ENCODE results near the gene TNNI2. TPM values are rescaled to one million over a fixed set of nuclear protein-coding genes. Genes with fewer than 3 reads are reported as not detected.
A peak's percentile ranks its signal among the peaks of the same experiment; 100 is the strongest.

The TNNI2 gene
- total and polyA plus RNA-seq, 4 donors, result 0.22 to 0.28 TPM; not detected in 2

DNA sequence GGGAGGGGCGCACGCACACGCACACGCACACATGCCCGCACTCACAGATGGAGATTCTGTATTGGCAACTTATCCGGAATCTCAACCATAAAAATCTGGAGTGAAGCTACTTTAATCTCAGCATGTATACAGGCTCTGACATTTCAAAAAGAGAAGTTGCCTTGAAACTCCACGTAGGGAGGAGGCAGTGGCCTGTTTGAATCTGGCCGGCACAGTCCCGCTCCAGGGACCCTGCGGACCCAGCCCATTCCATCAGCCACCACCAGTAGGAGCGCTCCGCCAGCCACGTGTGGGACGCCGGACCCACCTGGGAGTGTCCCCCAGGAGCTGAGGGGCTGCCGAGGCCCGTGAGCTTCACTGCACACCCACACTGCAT, 5.9 kb upstream of the TNNI2 start:
- no peaks in the 10 kb centered on the region for H3K27me3 ChIP-seq (ENCODE audit: control insufficient read depth in 4 of 4, insufficient read depth in 4 of 4, low read length in 3 of 4)
- WGBS, result 60% methylated on average over 17 of the region's 17 CpGs
- H3K9me3 ChIP-seq (ENCODE audit: control insufficient read depth in 4 of 4, low read length in 3 of 4), result no peaks in the 10 kb centered on the region
- H3K4me1 ChIP-seq (ENCODE audit: control insufficient read depth in 4 of 4, insufficient read depth in 4 of 4, low read length in 3 of 4), result peaks cover 5 to 23% (median 15%) of the 10 kb centered on the region in 4 donors
- no peaks in the 10 kb centered on the region for H3K36me3 ChIP-seq (ENCODE audit: control insufficient read depth in 4 of 4, insufficient read depth in 3 of 4, low read depth in 1 of 4, low read length in 3 of 4)
- H3K27ac ChIP-seq (ENCODE audit: low read depth in 1 of 2, low read length in 2 of 2), result no peak overlapping the region
- H3K4me3 ChIP-seq (ENCODE audit: low read depth in 1 of 3, low read length in 3 of 3), result no peak overlapping the region
- TF ChIP-seq SP1 (IDR thresholded peaks at IDR 0.05) (no peak), NR2F2 (IDR thresholded peaks at IDR 0.05) (no peak)
- TF ChIP-seq, protein P1, sequence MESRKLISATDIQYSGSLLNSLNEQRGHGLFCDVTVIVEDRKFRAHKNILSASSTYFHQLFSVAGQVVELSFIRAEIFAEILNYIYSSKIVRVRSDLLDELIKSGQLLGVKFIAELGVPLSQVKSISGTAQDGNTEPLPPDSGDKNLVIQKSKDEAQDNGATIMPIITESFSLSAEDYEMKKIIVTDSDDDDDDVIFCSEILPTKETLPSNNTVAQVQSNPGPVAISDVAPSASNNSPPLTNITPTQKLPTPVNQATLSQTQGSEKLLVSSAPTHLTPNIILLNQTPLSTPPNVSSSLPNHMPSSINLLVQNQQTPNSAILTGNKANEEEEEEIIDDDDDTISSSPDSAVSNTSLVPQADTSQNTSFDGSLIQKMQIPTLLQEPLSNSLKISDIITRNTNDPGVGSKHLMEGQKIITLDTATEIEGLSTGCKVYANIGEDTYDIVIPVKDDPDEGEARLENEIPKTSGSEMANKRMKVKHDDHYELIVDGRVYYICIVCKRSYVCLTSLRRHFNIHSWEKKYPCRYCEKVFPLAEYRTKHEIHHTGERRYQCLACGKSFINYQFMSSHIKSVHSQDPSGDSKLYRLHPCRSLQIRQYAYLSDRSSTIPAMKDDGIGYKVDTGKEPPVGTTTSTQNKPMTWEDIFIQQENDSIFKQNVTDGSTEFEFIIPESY (IDR thresholded peaks at IDR 0.05), result no peak
- TF ChIP-seq, protein P2, sequence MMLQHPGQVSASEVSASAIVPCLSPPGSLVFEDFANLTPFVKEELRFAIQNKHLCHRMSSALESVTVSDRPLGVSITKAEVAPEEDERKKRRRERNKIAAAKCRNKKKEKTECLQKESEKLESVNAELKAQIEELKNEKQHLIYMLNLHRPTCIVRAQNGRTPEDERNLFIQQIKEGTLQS (IDR thresholded peaks at IDR 0.05), result no peak
- H3K9ac ChIP-seq (ENCODE audit: low read depth in 1 of 2, low read length in 2 of 2), result no peak overlapping the region
- DNase-seq (ENCODE audit: low spot score), result no peak

DNA sequence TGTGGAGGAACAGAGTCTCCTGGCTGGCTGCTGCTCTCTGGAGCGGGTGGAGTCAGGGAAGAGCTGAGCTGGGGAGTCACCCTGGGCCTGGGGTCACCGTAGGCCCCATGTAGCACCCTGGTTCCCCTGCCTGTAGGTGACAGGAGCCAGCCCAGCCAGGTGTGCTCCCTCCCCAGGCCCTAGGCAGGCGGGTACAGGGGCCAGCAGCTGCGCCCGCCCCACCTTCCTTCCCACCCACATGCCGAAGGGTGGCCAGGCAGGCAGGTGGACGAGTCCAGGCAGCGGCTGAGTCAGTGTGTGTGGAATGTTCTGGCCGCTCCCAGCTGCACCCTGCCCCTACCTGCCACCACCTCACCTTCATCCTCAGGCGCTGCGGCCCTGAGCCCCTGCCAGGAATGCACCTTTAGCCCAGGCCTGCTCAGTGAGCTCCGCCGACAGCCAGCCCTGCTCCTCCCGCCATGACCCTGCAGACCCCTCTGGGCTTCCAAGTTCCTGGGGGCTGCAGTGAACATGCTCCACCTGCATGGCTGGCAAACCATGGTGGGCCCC, 4.6 kb upstream of the TNNI2 start:
- H3K27me3 ChIP-seq (ENCODE audit: control insufficient read depth in 4 of 4, insufficient read depth in 4 of 4, low read length in 3 of 4), result no peaks in the 10 kb centered on the region
- H3K36me3 ChIP-seq (ENCODE audit: control insufficient read depth in 4 of 4, insufficient read depth in 3 of 4, low read depth in 1 of 4, low read length in 3 of 4), result no peaks in the 10 kb centered on the region
- H3K9me3 ChIP-seq (ENCODE audit: control insufficient read depth in 4 of 4, low read length in 3 of 4), result no peaks in the 10 kb centered on the region
- H3K9ac ChIP-seq (ENCODE audit: low read depth in 1 of 2, low read length in 2 of 2), result no peak overlapping the region
- H3K27ac ChIP-seq (ENCODE audit: low read depth in 1 of 2, low read length in 2 of 2), result no peak overlapping the region
- no peak for DNase-seq (ENCODE audit: low spot score)
- H3K4me1 ChIP-seq (ENCODE audit: control insufficient read depth in 4 of 4, insufficient read depth in 4 of 4, low read length in 3 of 4), result peaks cover 5 to 23% (median 15%) of the 10 kb centered on the region in 4 donors
- WGBS, result 78% methylated on average over 14 of the region's 14 CpGs
- no peak overlapping the region for H3K4me3 ChIP-seq (ENCODE audit: low read depth in 1 of 3, low read length in 3 of 3)
- TF ChIP-seq, protein P2 (IDR thresholded peaks at IDR 0.05), result no peak
- peak; percentile 25 for TF ChIP-seq SP1 (IDR thresholded peaks at IDR 0.05)

DNA sequence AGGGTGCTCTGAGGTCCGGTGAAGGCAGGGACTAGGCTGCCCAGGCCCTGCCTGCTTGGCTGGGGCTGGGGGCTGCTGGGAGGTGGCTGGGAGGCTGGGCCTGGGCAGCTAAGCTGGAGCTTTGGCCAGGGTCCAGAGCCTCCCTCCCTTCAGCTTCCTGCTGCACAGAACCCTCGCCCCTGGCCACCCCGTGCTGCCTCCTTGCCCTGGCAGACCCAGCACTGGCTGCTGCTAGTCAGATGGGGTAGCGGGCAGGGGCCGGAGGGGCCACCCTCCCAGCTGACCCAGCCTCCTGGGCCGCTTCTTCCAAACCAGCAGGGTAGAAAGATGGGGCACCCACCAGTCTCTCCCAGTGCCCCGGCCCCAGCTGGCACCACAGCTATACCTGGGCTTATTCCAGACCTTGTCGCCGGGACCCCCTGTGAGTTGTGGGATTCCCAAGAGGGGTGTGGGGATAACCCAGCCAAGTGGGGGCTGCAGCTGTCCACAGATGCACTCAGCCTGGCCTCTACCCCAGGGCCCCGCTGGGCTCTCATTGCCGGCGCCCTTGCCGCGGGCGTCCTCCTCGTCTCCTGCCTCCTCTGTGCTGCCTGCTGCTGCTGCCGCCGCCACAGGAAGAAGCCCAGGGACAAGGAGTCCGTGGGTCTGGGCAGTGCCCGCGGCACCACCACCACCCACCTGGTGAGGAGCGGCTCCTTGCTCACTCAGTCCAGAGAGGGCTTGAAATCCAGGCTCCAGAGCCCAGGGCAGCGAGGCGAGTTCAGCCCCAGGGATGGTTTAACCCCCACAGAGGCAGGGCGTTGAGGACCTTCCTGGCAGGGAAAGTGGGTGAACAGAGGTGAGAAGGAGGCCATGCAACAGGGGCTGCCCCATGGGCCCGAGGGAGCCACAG, 3.8 kb upstream of the TNNI2 start, which contains the start of gene SYT8:
Gene SYT8, plus strand, starts transcription at position 212 of the 892 bp plus-strand sequence. Its CDS starts 116 bp downstream, at position 328.
- H3K4me3 ChIP-seq (ENCODE audit: low read depth in 1 of 3, low read length in 3 of 3), result no peak within 1 kb of the TSS
- no peak for DNase-seq (ENCODE audit: low spot score)
- peaks cover 5 to 26% (median 15%) of the 10 kb centered on the region in 4 donors for H3K4me1 ChIP-seq (ENCODE audit: control insufficient read depth in 4 of 4, insufficient read depth in 4 of 4, low read length in 3 of 4)
- TF ChIP-seq, protein P3, sequence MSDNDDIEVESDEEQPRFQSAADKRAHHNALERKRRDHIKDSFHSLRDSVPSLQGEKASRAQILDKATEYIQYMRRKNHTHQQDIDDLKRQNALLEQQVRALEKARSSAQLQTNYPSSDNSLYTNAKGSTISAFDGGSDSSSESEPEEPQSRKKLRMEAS (IDR thresholded peaks at IDR 0.05), result no peak
- TF ChIP-seq SP1 (IDR thresholded peaks at IDR 0.05), result no peak
- TF ChIP-seq, protein P4, sequence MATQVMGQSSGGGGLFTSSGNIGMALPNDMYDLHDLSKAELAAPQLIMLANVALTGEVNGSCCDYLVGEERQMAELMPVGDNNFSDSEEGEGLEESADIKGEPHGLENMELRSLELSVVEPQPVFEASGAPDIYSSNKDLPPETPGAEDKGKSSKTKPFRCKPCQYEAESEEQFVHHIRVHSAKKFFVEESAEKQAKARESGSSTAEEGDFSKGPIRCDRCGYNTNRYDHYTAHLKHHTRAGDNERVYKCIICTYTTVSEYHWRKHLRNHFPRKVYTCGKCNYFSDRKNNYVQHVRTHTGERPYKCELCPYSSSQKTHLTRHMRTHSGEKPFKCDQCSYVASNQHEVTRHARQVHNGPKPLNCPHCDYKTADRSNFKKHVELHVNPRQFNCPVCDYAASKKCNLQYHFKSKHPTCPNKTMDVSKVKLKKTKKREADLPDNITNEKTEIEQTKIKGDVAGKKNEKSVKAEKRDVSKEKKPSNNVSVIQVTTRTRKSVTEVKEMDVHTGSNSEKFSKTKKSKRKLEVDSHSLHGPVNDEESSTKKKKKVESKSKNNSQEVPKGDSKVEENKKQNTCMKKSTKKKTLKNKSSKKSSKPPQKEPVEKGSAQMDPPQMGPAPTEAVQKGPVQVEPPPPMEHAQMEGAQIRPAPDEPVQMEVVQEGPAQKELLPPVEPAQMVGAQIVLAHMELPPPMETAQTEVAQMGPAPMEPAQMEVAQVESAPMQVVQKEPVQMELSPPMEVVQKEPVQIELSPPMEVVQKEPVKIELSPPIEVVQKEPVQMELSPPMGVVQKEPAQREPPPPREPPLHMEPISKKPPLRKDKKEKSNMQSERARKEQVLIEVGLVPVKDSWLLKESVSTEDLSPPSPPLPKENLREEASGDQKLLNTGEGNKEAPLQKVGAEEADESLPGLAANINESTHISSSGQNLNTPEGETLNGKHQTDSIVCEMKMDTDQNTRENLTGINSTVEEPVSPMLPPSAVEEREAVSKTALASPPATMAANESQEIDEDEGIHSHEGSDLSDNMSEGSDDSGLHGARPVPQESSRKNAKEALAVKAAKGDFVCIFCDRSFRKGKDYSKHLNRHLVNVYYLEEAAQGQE (IDR thresholded peaks at IDR 0.05), result no peak
- TF ChIP-seq JUND (IDR thresholded peaks at IDR 0.05), result no peak
- no peak for TF ChIP-seq HNF4G (IDR thresholded peaks at IDR 0.05)
- TF ChIP-seq EGR1 (IDR thresholded peaks at IDR 0.05; ENCODE audit: low read depth in 2 of 2), result no peak
- TF ChIP-seq RAD21 (IDR thresholded peaks at IDR 0.05), result no peak
- TF ChIP-seq FOXA1 (IDR thresholded peaks at IDR 0.05), result no peak
- TF ChIP-seq HNF4A (conservative IDR thresholded peaks at IDR 0.05), result no peak
- no peak for TF ChIP-seq YY1 (IDR thresholded peaks at IDR 0.05)
- TF ChIP-seq RXRA (IDR thresholded peaks at IDR 0.05), result no peak
- TF ChIP-seq, protein P2 (IDR thresholded peaks at IDR 0.05), result no peak
- no peak for TF ChIP-seq GABPA (IDR thresholded peaks at IDR 0.05 in 1 of 2, conservative IDR thresholded peaks at IDR 0.05 in 1 of 2)
- no peak for TF ChIP-seq NR2F2 (IDR thresholded peaks at IDR 0.05)
- TF ChIP-seq, protein P5, sequence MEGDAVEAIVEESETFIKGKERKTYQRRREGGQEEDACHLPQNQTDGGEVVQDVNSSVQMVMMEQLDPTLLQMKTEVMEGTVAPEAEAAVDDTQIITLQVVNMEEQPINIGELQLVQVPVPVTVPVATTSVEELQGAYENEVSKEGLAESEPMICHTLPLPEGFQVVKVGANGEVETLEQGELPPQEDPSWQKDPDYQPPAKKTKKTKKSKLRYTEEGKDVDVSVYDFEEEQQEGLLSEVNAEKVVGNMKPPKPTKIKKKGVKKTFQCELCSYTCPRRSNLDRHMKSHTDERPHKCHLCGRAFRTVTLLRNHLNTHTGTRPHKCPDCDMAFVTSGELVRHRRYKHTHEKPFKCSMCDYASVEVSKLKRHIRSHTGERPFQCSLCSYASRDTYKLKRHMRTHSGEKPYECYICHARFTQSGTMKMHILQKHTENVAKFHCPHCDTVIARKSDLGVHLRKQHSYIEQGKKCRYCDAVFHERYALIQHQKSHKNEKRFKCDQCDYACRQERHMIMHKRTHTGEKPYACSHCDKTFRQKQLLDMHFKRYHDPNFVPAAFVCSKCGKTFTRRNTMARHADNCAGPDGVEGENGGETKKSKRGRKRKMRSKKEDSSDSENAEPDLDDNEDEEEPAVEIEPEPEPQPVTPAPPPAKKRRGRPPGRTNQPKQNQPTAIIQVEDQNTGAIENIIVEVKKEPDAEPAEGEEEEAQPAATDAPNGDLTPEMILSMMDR (IDR thresholded peaks at IDR 0.05; ENCODE audit: low read depth, low read length, missing input control), result no peak
- WGBS, result 87% methylated on average over 26 of the region's 26 CpGs
- no peaks in the 10 kb centered on the region for H3K36me3 ChIP-seq (ENCODE audit: control insufficient read depth in 4 of 4, insufficient read depth in 3 of 4, low read depth in 1 of 4, low read length in 3 of 4)
- H3K9ac ChIP-seq (ENCODE audit: low read depth in 1 of 2, low read length in 2 of 2), result no peak within 1 kb of the TSS
- no peak within 1 kb of the TSS for H3K27ac ChIP-seq (ENCODE audit: low read depth in 1 of 2, low read length in 2 of 2)
- no peaks in the 10 kb centered on the region for H3K9me3 ChIP-seq (ENCODE audit: control insufficient read depth in 4 of 4, low read length in 3 of 4)
- no peaks in the 10 kb centered on the region for H3K27me3 ChIP-seq (ENCODE audit: control insufficient read depth in 4 of 4, insufficient read depth in 4 of 4, low read length in 3 of 4)
